HG03442 (cell line): ENCODE data around the gene MTIF3.
A peak's percentile ranks its signal among the peaks of the same experiment; 100 is the strongest.

ENCODE experiments used
- ATAC-seq: cut with Tn5 transposase; IDR thresholded peaks from one replicate; pipeline ENCODE4 v1.9.1; 2021; ENCODE audit warnings: mild to moderate bottlenecking, moderate library complexity; ENCODE audit not compliant: unreplicated experiment

MTIF3 gene

GRCh38 chr13:27449936-27450828 is at the start of gene MTIF3:
TSS of gene MTIF3 (minus strand) at chr13:27450564. CDS start at chr13:27440448, 10,116 bp downstream.
- ATAC-seq, result peak; percentile 86

GRCh38 chr13:27497563-27498230 is 47.3 kb upstream of the MTIF3 start:
- no peak for ATAC-seq

- ATAC-seq, result no peak
Measured at GRCh38 chr13:27496536-27497273, 46.3 kb upstream of the MTIF3 start.

- ATAC-seq, result no peak
Measured at GRCh38 chr13:27496006-27496405, 45.6 kb upstream of the MTIF3 start.

- ATAC-seq, result no peak
Measured at GRCh38 chr13:27495551-27495950, 45.2 kb upstream of the MTIF3 start.

GRCh38 chr13:27493981-27494380 is 43.6 kb upstream of the MTIF3 start:
- ATAC-seq, result no peak

GRCh38 chr13:27489456-27489855 is 39.1 kb upstream of the MTIF3 start:
- no peak for ATAC-seq

GRCh38 chr13:27487776-27488175 is 37.4 kb upstream of the MTIF3 start:
- no peak for ATAC-seq

GRCh38 chr13:27483421-27483820 is 33.1 kb upstream of the MTIF3 start:
- no peak for ATAC-seq

GRCh38 chr13:27482983-27483382 is 32.6 kb upstream of the MTIF3 start:
- ATAC-seq, result peak; percentile 93

- no peak for ATAC-seq
Measured at GRCh38 chr13:27481766-27482165, 31.4 kb upstream of the MTIF3 start.

GRCh38 chr13:27476943-27477703 is 26.8 kb upstream of the MTIF3 start:
- no peak for ATAC-seq

- ATAC-seq, result no peak
Measured at GRCh38 chr13:27474751-27475268, 24.4 kb upstream of the MTIF3 start.

- no peak for ATAC-seq
Measured at GRCh38 chr13:27472941-27473340, 22.6 kb upstream of the MTIF3 start.

GRCh38 chr13:27472441-27472840 is 22.1 kb upstream of the MTIF3 start:
- ATAC-seq, result no peak

GRCh38 chr13:27470075-27470820 is 19.9 kb upstream of the MTIF3 start:
- no peak for ATAC-seq

- ATAC-seq, result no peak
Measured at GRCh38 chr13:27466513-27466912, 16.1 kb upstream of the MTIF3 start.

GRCh38 chr13:27465611-27466010 is 15.2 kb upstream of the MTIF3 start:
- ATAC-seq, result no peak

GRCh38 chr13:27463500-27463899 is 13.1 kb upstream of the MTIF3 start:
- no peak for ATAC-seq
